ENCODE results near the gene KRT81. TPM values are rescaled to one million over a fixed set of nuclear protein-coding genes. Genes with fewer than 3 reads are reported as not detected.
"Not testable (repeated sequence)": the region's sequence is repeated elsewhere in the genome, so short reads cannot be mapped to it uniquely, and the experiment has no call there.

Gene KRT81
- total and polyA plus RNA-seq, 4 experiments from 2014 or later, result not detected

DNA sequence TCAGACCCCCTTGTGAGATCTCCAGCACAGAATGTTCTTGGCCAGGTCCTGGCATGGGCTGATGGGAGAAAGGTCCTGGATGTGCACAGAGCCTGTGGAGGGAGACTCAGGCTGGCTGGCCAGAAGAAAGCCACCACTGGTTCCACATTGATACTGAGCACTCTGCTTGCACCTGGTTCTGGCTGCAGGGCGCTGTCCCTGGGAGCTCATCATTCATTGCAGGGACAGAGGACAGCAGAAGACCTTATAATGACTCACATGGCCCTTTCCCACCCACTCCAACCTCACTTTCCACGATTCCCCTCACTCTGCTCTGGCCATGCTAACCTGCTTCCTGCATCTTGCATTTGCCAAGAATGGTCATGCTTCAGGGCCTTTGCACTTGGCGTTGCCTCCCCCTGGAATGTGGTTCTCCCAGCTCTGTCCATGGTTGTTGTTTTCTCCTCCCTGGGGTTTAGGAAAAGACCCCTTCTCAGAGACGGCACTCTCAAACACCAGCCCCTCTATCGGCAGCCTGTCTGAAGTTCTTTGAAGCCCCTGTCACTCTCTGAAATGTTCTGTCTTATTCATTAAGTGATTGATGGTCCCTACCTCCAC, 48.0 kb downstream of the KRT81 start:
- Mint-ChIP-seq H3K4me3 (peak overlapping the region in 1 of 8 donors; percentile 5), H3K27ac (peak overlapping the region; percentile 24 to 93 (median 88)), H3K27me3 (peaks cover 2 to 7% of the 10 kb centered on the region in 2 donors), H3K9me3 (peaks cover 0 to 2% (median 0%) of the 10 kb centered on the region in 8 donors), H3K36me3 (no peaks in the 10 kb centered on the region), H3K4me1 (peaks cover 9 to 41% (median 13%) of the 10 kb centered on the region in 4 donors)
- no peak for DNase-seq
- peak overlapping the region; percentile 32 for H3K27ac ChIP-seq (ENCODE audit: low read depth, low read length)
- H3K27me3 ChIP-seq (ENCODE audit: insufficient read depth, low read length), result no peaks in the 10 kb centered on the region
- H3K9me3 ChIP-seq (ENCODE audit: control insufficient read depth in 1 of 2, low read length in 2 of 2), result no peaks in the 10 kb centered on the region
- POLR2A ChIA-PET (ENCODE audit: partially characterized antibody), result no interaction called here
- H3K4me3 ChIP-seq (ENCODE audit: low read length in 2 of 2), result no peak overlapping the region
- intact Hi-C loops (cut with micrococcal nuclease), result no loop called here
- H3K36me3 ChIP-seq (ENCODE audit: insufficient read depth, low read length), result no peaks in the 10 kb centered on the region
- H3K4me1 ChIP-seq (ENCODE audit: insufficient read depth, low read length), result peaks cover 19% of the 10 kb centered on the region
- CTCF ChIA-PET (ENCODE audit: partially characterized antibody), result interaction anchor here (3.1 kb wide), 1 partner anchor 35 kb away, joined by 12 read pairs; no protein-coding TSS in a partner anchor

DNA sequence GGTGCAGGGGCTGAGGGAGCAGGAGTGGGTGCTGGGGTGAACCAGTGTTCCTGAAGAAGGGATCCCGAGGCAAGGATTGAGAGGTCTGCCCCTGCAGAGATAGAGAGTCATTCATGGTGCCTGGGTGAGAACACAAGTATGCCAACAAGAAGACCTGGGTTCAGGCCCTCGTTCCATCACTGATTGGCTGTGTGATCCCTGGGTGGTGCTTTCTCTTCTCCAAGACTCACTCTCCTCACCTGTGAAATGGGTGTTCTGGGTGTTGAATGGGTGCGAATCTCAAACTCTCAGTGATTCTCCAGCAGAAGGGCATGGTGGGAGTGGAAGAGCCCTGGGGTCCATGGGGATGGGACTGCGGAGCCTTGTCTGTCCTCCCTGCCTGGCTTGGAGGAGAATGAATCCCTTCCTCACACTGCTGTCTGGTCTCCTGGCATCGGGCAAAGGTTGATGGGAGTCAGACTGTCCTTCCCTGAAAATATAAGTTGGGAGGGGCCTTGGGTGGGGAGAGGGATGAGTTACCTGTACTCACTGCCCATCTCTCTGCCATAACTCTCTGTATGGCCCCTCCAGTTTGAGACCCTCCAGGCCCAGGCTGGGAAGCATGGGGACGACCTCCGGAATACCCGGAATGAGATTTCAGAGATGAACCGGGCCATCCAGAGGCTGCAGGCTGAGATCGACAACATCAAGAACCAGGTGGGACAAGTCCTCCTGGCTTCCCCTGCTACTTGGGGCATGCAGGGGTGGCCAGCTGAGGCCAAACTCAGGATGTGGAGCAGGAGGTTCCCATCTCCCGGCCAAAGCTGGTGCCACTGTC, 48.7 kb downstream of the KRT81 start:
- DNase-seq, result no peak
- Mint-ChIP-seq H3K4me1 (peaks cover 9 to 37% (median 13%) of the 10 kb centered on the region in 4 donors), H3K4me3 (peak overlapping the region in 1 of 8 donors; percentile 4), H3K36me3 (no peaks in the 10 kb centered on the region), H3K9me3 (peaks cover 0 to 2% (median 0%) of the 10 kb centered on the region in 8 donors), H3K27me3 (peaks cover 2 to 4% of the 10 kb centered on the region in 2 donors), H3K27ac (no peak overlapping the region)
- CTCF ChIA-PET (ENCODE audit: partially characterized antibody), result no interaction called here
- no peaks in the 10 kb centered on the region for H3K36me3 ChIP-seq (ENCODE audit: insufficient read depth, low read length)
- H3K27ac ChIP-seq (ENCODE audit: low read depth, low read length), result no peak overlapping the region
- H3K27me3 ChIP-seq (ENCODE audit: insufficient read depth, low read length), result no peaks in the 10 kb centered on the region
- peaks cover 19% of the 10 kb centered on the region for H3K4me1 ChIP-seq (ENCODE audit: insufficient read depth, low read length)
- intact Hi-C loops (cut with micrococcal nuclease), result no loop called here
- no peaks in the 10 kb centered on the region for H3K9me3 ChIP-seq (ENCODE audit: control insufficient read depth in 1 of 2, low read length in 2 of 2)
- POLR2A ChIA-PET (ENCODE audit: partially characterized antibody), result no interaction called here
- H3K4me3 ChIP-seq (ENCODE audit: low read length in 2 of 2), result no peak overlapping the region

DNA sequence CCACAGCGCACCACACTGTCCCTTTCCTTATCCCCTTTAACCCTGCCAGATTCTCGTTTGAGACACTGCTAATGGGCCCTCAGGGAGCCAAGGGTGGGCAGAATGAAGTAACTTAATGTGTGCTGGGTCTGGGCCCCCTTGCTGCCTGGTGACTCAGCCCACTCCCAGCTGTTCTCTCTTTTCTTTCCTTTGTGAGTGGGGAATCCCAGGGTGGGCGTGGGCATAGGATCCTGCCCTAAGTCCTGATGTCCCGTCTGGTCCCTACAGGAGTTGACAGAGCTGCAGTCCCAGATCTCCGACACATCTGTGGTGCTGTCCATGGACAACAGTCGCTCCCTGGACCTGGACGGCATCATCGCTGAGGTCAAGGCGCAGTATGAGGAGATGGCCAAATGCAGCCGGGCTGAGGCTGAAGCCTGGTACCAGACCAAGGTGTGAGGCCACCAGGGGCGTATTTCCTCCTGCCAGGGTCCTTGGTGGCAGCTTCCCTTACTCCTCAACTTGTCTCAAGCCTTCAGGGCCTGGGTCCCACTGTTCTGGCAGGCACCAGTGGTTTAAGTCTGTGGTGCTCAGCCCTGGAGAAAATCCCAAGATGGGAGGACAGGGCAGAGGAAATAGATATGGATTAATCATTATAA, 50.0 kb downstream of the KRT81 start:
- no peak overlapping the region for H3K27ac Mint-ChIP-seq
- intact Hi-C loops (cut with micrococcal nuclease), result no loop called here
- peaks cover 9 to 29% (median 13%) of the 10 kb centered on the region in 4 donors for H3K4me1 Mint-ChIP-seq
- DNase-seq, result no peak
- H3K4me3 ChIP-seq (ENCODE audit: low read length in 2 of 2), result no peak overlapping the region
- no peak overlapping the region for H3K27ac ChIP-seq (ENCODE audit: low read depth, low read length)
- peaks cover 0 to 2% (median 0%) of the 10 kb centered on the region in 8 donors for H3K9me3 Mint-ChIP-seq
- no peaks in the 10 kb centered on the region for H3K36me3 ChIP-seq (ENCODE audit: insufficient read depth, low read length)
- no peaks in the 10 kb centered on the region for H3K27me3 ChIP-seq (ENCODE audit: insufficient read depth, low read length)
- ChIA-PET POLR2A (ENCODE audit: partially characterized antibody) (no interaction called here), CTCF (ENCODE audit: partially characterized antibody) (no interaction called here)
- H3K4me3 Mint-ChIP-seq, result no peak overlapping the region
- no peaks in the 10 kb centered on the region for H3K36me3 Mint-ChIP-seq
- no peaks in the 10 kb centered on the region for H3K9me3 ChIP-seq (ENCODE audit: control insufficient read depth in 1 of 2, low read length in 2 of 2)
- H3K27me3 Mint-ChIP-seq, result peaks cover 4 to 5% of the 10 kb centered on the region in 2 donors
- H3K4me1 ChIP-seq (ENCODE audit: insufficient read depth, low read length), result peaks cover 19% of the 10 kb centered on the region

DNA sequence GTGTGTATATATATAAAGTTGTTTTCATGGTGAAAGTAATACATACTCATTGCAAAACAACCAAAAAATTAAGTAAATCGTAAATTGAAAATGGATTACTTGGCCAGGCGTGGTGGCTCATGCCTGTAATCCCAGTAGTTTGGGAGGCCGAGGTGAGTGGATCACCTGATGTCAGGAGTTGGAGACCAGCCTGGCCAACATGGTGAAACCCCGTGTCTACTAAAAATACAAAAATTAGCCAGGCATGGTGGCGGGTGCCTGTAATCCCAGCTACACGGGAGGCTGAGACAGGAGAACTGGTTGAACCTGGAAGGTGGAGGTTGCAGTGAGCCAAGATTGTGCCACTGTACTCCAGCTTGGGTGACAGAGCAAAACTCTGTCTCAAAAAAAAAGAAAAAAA, 51.1 kb downstream of the KRT81 start:
- H3K27ac Mint-ChIP-seq; H3K36me3 Mint-ChIP-seq; H3K36me3 ChIP-seq (ENCODE audit: insufficient read depth, low read length); H3K9me3 ChIP-seq (ENCODE audit: control insufficient read depth in 1 of 2, low read length in 2 of 2); H3K9me3 Mint-ChIP-seq; intact Hi-C loops (cut with micrococcal nuclease); H3K27me3 ChIP-seq (ENCODE audit: insufficient read depth, low read length); H3K27ac ChIP-seq (ENCODE audit: low read depth, low read length); H3K4me3 ChIP-seq (ENCODE audit: low read length in 2 of 2); CTCF ChIA-PET (ENCODE audit: partially characterized antibody); H3K4me3 Mint-ChIP-seq; H3K27me3 Mint-ChIP-seq; DNase-seq: not testable (repeated sequence)
- H3K4me1 ChIP-seq (ENCODE audit: insufficient read depth, low read length), result peaks cover 19% of the 10 kb centered on the region
- POLR2A ChIA-PET (ENCODE audit: partially characterized antibody), result interaction anchor here (0.9 kb wide), 1 partner anchor 14 kb away, joined by 4 read pairs; no protein-coding TSS in a partner anchor
- peaks cover 9 to 20% (median 13%) of the 10 kb centered on the region in 4 donors for H3K4me1 Mint-ChIP-seq

DNA sequence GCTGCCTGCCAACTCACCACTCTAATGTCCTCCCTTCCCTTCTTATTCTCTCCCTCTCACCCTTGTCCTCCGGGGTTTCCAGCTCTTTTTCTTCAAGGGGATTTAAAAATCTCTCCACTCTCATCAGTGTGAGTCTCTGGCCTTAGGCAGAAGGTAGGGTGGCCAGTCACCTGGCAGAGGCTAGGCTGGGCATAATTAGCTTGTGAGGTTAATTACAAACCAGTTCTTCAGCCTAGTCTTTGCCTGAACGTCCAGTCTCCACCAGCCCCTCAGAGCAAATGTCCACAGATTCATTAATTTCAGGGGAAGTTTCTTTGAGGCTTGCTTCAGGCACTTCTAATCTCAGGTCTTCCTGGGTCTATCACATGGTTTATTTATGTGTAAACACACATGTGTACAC, 51.6 kb downstream of the KRT81 start:
- no peak for DNase-seq
- Histone ChIP-seq H3K4me1 (ENCODE audit: insufficient read depth, low read length) (peaks cover 19% of the 10 kb centered on the region), H3K9me3 (ENCODE audit: control insufficient read depth in 1 of 2, low read length in 2 of 2) (no peaks in the 10 kb centered on the region), H3K4me3 (ENCODE audit: low read length in 2 of 2) (no peak overlapping the region), H3K36me3 (ENCODE audit: insufficient read depth, low read length) (no peaks in the 10 kb centered on the region), H3K27ac (ENCODE audit: low read depth, low read length) (no peak overlapping the region), H3K27me3 (ENCODE audit: insufficient read depth, low read length) (no peaks in the 10 kb centered on the region)
- H3K9me3 Mint-ChIP-seq, result peaks cover 0 to 2% (median 0%) of the 10 kb centered on the region in 8 donors
- ChIA-PET POLR2A (ENCODE audit: partially characterized antibody) (interaction anchor here (0.9 kb wide), 1 partner anchor 15 kb away, joined by 4 read pairs; no protein-coding TSS in a partner anchor), CTCF (ENCODE audit: partially characterized antibody) (no interaction called here)
- no peak overlapping the region for H3K27ac Mint-ChIP-seq
- H3K4me3 Mint-ChIP-seq, result no peak overlapping the region
- no peaks in the 10 kb centered on the region for H3K36me3 Mint-ChIP-seq
- peaks cover 9 to 15% (median 13%) of the 10 kb centered on the region in 4 donors for H3K4me1 Mint-ChIP-seq
- intact Hi-C loops (cut with micrococcal nuclease), result no loop called here
- H3K27me3 Mint-ChIP-seq, result peaks cover 8 to 9% of the 10 kb centered on the region in 2 donors

DNA sequence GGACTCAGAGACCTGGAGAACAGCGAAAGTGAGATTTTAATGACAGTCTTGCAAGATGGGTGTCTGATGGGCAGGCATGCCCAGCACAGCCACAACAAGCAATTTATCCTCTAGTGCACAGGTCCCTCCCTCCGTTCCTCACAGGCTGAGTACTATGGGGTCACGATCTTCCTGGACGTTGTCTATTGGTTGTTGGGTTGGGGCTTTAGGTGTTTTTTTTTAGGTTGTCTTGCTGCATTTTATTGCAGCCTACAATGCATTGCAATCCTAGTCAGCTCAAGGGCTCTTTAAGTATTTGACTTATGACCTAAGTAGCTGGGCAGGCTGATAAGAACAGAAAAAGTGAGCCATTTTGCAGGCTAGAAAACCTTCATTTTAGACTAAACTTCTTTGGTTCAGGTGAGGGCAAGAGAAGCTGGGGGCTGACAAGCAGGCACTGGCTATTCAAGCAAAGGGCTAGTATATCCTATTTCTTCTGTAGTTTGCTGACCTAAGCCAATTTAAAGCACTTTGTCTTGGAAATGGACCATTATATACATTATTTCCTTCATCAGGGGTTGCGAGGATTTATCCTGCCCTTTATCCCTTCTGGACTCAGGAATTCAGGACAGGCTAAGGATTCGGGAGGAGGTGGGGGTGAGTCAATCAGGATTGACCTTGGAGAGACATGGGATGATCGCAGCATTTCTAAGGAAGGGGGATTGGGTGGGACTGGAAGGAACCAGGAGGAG, 52.3 kb downstream of the KRT81 start:
- Histone ChIP-seq H3K4me1 (ENCODE audit: insufficient read depth, low read length) (peaks cover 14% of the 10 kb centered on the region), H3K9me3 (ENCODE audit: control insufficient read depth in 1 of 2, low read length in 2 of 2) (no peaks in the 10 kb centered on the region), H3K27ac (ENCODE audit: low read depth, low read length) (no peak overlapping the region), H3K27me3 (ENCODE audit: insufficient read depth, low read length) (no peaks in the 10 kb centered on the region), H3K4me3 (ENCODE audit: low read length in 2 of 2) (no peak overlapping the region), H3K36me3 (ENCODE audit: insufficient read depth, low read length) (no peaks in the 10 kb centered on the region)
- peaks cover 13 to 14% of the 10 kb centered on the region in 2 donors for H3K27me3 Mint-ChIP-seq
- H3K4me1 Mint-ChIP-seq, result peaks cover 5 to 9% (median 8%) of the 10 kb centered on the region in 4 donors
- POLR2A ChIA-PET (ENCODE audit: partially characterized antibody), result no interaction called here
- peaks cover 0 to 2% (median 0%) of the 10 kb centered on the region in 8 donors for H3K9me3 Mint-ChIP-seq
- H3K36me3 Mint-ChIP-seq, result no peaks in the 10 kb centered on the region
- no peak for DNase-seq
- H3K4me3 Mint-ChIP-seq, result no peak overlapping the region
- CTCF ChIA-PET (ENCODE audit: partially characterized antibody), result no interaction called here
- H3K27ac Mint-ChIP-seq, result no peak overlapping the region
- intact Hi-C loops (cut with micrococcal nuclease), result no loop called here

Data from CD4-positive, alpha-beta memory T cell (primary cell).